Heart left ventricle (tissue), 13 donors: ENCODE results near the gene NIT2.

ENCODE experiments used
- POLR2A ChIP-seq, 2 donors: fragments of 450-650 bp; IDR thresholded peaks; one replicate each; pipeline ENCODE4 v1.6.1; 2017; ENCODE audit warnings: antibody characterized with exemption in 2 of 2, mild to moderate bottlenecking in 2 of 2, moderate library complexity in 2 of 2
- TF ChIP-seq, protein P1 (sequence below), 12 donors: fragments of 200-600 bp; sonication (generic) in 4 of 12; IDR thresholded peaks; one replicate each; pipeline versions ENCODE4 v1.5.0 to v1.8.0; 2018 to 2022; ENCODE audit warnings: antibody characterized with exemption in 12 of 12, mild to moderate bottlenecking in 5 of 12
- donor health status: ischemic (EF 13 %, LVEDD 7.1; RV severe dilation, severe dysfunction).
- donor health status: DM: no; HTN: yes; CAD: no.
- donor health status: DM: no; HTN: no; CAD: no.
- donor health status: ischemic (EF 25% LVEDD 6.9; RV normal size, moderate dysfunction).
- donor health status: ischemic (EF 25% LVEDD 5.7; RV mildly dilated, moderate dysfunction).
- donor health status: ischemic (EF 35%, LVEDD 5.7; RV mildly dilated, moderate dysfunction).
- donor health status: nonischemic (EF 11% LVEDD 7.7; RV severe dilation, severe dysfunction).
- donor health status: DM: yes; HTN: yes; CAD: no.
- donor health status: PGD.
- donor health status: ischemic (EF 29% LVEDD 5.4; RV normal size, mild dysfunction).
- donor health status: nonischemic (EF 23%, LVEDD 6.1; RV moderate dilation, normal function).

DNA sequence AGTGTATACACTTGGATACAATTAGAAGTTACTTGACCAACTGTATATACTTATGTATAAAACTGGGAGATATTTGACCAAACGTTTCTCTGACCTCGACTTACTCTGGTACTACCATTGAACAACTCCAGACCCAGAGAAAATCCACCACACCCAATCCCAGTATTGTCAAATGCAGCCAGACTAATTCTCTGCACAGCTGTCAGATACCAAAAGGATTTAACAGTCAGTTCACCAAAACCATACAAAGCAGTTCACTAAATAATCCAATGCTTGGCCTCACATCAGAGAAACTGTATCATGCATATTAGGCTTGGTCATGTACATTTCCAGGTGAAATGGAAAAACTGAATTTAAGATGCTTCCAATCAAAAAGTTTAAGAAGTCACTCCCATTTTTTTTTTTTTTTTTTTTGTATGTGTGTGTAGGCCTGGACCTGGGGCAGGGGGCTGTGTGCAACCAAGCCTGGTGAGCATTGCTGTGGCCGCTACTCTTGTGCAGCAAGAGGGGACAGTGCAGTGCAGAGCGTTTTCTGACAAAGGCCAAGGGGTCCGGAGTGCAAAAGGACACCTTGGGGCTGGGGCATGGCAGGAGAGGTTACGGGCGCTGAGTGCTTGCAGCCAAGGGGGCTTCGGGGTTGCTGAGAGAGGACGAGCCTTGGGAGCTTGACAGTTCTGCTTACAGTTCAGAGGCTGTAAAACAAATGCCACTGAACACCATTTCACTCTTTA, 64.9 kb downstream of the NIT2 start:
- TF ChIP-seq, protein P1, sequence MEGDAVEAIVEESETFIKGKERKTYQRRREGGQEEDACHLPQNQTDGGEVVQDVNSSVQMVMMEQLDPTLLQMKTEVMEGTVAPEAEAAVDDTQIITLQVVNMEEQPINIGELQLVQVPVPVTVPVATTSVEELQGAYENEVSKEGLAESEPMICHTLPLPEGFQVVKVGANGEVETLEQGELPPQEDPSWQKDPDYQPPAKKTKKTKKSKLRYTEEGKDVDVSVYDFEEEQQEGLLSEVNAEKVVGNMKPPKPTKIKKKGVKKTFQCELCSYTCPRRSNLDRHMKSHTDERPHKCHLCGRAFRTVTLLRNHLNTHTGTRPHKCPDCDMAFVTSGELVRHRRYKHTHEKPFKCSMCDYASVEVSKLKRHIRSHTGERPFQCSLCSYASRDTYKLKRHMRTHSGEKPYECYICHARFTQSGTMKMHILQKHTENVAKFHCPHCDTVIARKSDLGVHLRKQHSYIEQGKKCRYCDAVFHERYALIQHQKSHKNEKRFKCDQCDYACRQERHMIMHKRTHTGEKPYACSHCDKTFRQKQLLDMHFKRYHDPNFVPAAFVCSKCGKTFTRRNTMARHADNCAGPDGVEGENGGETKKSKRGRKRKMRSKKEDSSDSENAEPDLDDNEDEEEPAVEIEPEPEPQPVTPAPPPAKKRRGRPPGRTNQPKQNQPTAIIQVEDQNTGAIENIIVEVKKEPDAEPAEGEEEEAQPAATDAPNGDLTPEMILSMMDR (IDR thresholded peaks at IDR 0.05), result no peak
- no peak for TF ChIP-seq POLR2A (IDR thresholded peaks at IDR 0.05)
